ENCODE measurements around the gene STXBP3. TPM values are rescaled to one million over a fixed set of nuclear protein-coding genes. Genes with fewer than 3 reads are reported as not detected.

The STXBP3 gene
- total RNA-seq, 3 donors from 2014 or later: 50.8 to 71.4 (median 66.1) TPM

GRCh38 chr1:108828074-108828961 lies 81.8 kb downstream of the STXBP3 start:
- Histone ChIP-seq H3K4me3 (no peak overlapping the region), H3K9me3 (no peaks in the 10 kb centered on the region), H3K4me1 (ENCODE audit: low read depth) (peaks cover 6% of the 10 kb centered on the region), H3K36me3 (ENCODE audit: low read depth) (no peaks in the 10 kb centered on the region)
- TF ChIP-seq CTCF (IDR thresholded peaks at IDR 0.05): peak; percentile 30
- ATAC-seq: peak; percentile 77
- peak; percentile 56 to 90 (median 76) for DNase-seq
- intact Hi-C loops (cut with DNase I, micrococcal nuclease): loop anchor here (1.0 to 5.0 kb wide), 2 partner anchors 69 to 70 kb away; no protein-coding TSS in a partner anchor

GRCh38 chr1:108829498-108829916 lies 83.0 kb downstream of the STXBP3 start:
- intact Hi-C loops (cut with DNase I, micrococcal nuclease): loop anchor here in 1 of 2 donors (5.0 kb wide), 1 partner anchor 68 kb away; no protein-coding TSS in a partner anchor
- no peak for TF ChIP-seq CTCF (IDR thresholded peaks at IDR 0.05)

GRCh38 chr1:108830119-108831008 lies 83.9 kb downstream of the STXBP3 start:
- no peak for TF ChIP-seq CTCF (IDR thresholded peaks at IDR 0.05)
- H3K4me3 ChIP-seq: no peak overlapping the region
- no peaks in the 10 kb centered on the region for H3K36me3 ChIP-seq (ENCODE audit: low read depth)
- no peaks in the 10 kb centered on the region for H3K9me3 ChIP-seq
- DNase-seq (peak; percentile 37 to 72 (median 42)), ATAC-seq (peak; percentile 74)
- peaks cover 6% of the 10 kb centered on the region for H3K4me1 ChIP-seq (ENCODE audit: low read depth)
- intact Hi-C loops (cut with DNase I, micrococcal nuclease): no loop called here

More at GRCh38 chr1:108829498-108829916, 83.0 kb downstream of the STXBP3 start:
- Histone ChIP-seq H3K4me1 (ENCODE audit: low read depth) (peaks cover 6% of the 10 kb centered on the region), H3K36me3 (ENCODE audit: low read depth) (no peaks in the 10 kb centered on the region), H3K4me3 (no peak overlapping the region), H3K9me3 (no peaks in the 10 kb centered on the region)
- ATAC-seq (no peak), DNase-seq (no peak)

GRCh38 chr1:108831225-108831624 lies 84.8 kb downstream of the STXBP3 start:
- no peak for TF ChIP-seq CTCF (IDR thresholded peaks at IDR 0.05)
- Histone ChIP-seq H3K9me3 (no peaks in the 10 kb centered on the region), H3K4me3 (no peak overlapping the region), H3K36me3 (ENCODE audit: low read depth) (no peaks in the 10 kb centered on the region), H3K4me1 (ENCODE audit: low read depth) (peaks cover 6% of the 10 kb centered on the region)
- DNase-seq (no peak), ATAC-seq (peak; percentile 22)
- intact Hi-C loops (cut with DNase I, micrococcal nuclease): no loop called here

- intact Hi-C loops (cut with DNase I, micrococcal nuclease): no loop called here
Observed at GRCh38 chr1:108832929-108833328, 86.5 kb downstream of the STXBP3 start.

More at GRCh38 chr1:108832929-108833328, 86.5 kb downstream of the STXBP3 start:
- Histone ChIP-seq H3K4me3 (no peak overlapping the region), H3K9me3 (no peaks in the 10 kb centered on the region), H3K36me3 (ENCODE audit: low read depth) (no peaks in the 10 kb centered on the region), H3K4me1 (ENCODE audit: low read depth) (peaks cover 5% of the 10 kb centered on the region)
- no peak for TF ChIP-seq CTCF (IDR thresholded peaks at IDR 0.05)
- DNase-seq (no peak), ATAC-seq (no peak)

Data from mucosa of descending colon (tissue), 3 donors.